Measurements from ENCODE around the gene SUN2. TPM values are rescaled to one million over a fixed set of nuclear protein-coding genes. Genes with fewer than 3 reads are reported as not detected.

The SUN2 gene
- total RNA-seq, 1 experiment from 2014 or later = 55.5 TPM

- Histone ChIP-seq H2AFZ (ENCODE audit: low read length) (no peak overlapping the region), H3K9me2 (replicated peaks; ENCODE audit: low read length) (no peaks in the 10 kb centered on the region), H3K27me3 (ENCODE audit: low read length) (no peaks in the 10 kb centered on the region), H3K4me2 (ENCODE audit: low read length) (no peak overlapping the region), H3K4me1 (ENCODE audit: insufficient read depth, low read length) (peaks cover 2% of the 10 kb centered on the region), H3K9ac (ENCODE audit: low read length) (no peak overlapping the region), H4K20me1 (ENCODE audit: low read length) (no peaks in the 10 kb centered on the region), H3K36me3 (ENCODE audit: low read depth, low read length) (no peaks in the 10 kb centered on the region; the same call in 1 of the 2 replicates), H3K27ac (ENCODE audit: low read length) (no peak overlapping the region), H3F3A (ENCODE audit: low read length, unreplicated experiment) (no peaks in the 10 kb centered on the region), H3K9me3 (ENCODE audit: low read length) (no peaks in the 10 kb centered on the region), H3K79me2 (ENCODE audit: low read length) (peaks cover 3% of the 10 kb centered on the region), H3K4me3 (ENCODE audit: low read length) (no peak overlapping the region)
- intact Hi-C loops (cut with micrococcal nuclease) = no loop called here
- TF ChIP-seq EZH2phosphoT487 (IDR thresholded peaks at IDR 0.05; ENCODE audit: borderline replicate concordance, low read length) (no peak), CTCF (conservative IDR thresholded peaks at IDR 0.05; ENCODE audit: low read depth, low read length) (no peak), EZH2 (IDR thresholded peaks at IDR 0.05; ENCODE audit: low read length, unreplicated experiment) (no peak)
- no peak for DNase-seq
- no TSS peak for BruUV-seq (replicated peaks)
- ChIA-PET POLR2A (ENCODE audit: unreplicated experiment) (no interaction called here), CTCF (no interaction called here)
- no peak for ATAC-seq
Measured at GRCh38 chr22:38748487-38749136, 7.2 kb downstream of the SUN2 start.

GRCh38 chr22:38745676-38746460 is 9.9 kb downstream of the SUN2 start:
- no TSS peak for BruUV-seq (replicated peaks)

More at GRCh38 chr22:38745676-38746460, 9.9 kb downstream of the SUN2 start:
- ChIA-PET CTCF (no interaction called here), POLR2A (ENCODE audit: unreplicated experiment) (no interaction called here)
- intact Hi-C loops (cut with micrococcal nuclease) = no loop called here
- Histone ChIP-seq H2AFZ (ENCODE audit: low read length) (no peak overlapping the region), H3K9ac (ENCODE audit: low read length) (no peak overlapping the region), H3K4me3 (ENCODE audit: low read length) (no peak overlapping the region), H3K27me3 (ENCODE audit: low read length) (no peaks in the 10 kb centered on the region), H3K9me3 (ENCODE audit: low read length) (no peaks in the 10 kb centered on the region), H3K79me2 (ENCODE audit: low read length) (no peaks in the 10 kb centered on the region), H3F3A (ENCODE audit: low read length, unreplicated experiment) (no peaks in the 10 kb centered on the region), H3K27ac (ENCODE audit: low read length) (no peak overlapping the region), H3K9me2 (replicated peaks; ENCODE audit: low read length) (no peaks in the 10 kb centered on the region), H3K4me1 (ENCODE audit: insufficient read depth, low read length) (no peaks in the 10 kb centered on the region), H3K36me3 (ENCODE audit: low read depth, low read length) (no peaks in the 10 kb centered on the region; the same call in 1 of the 2 replicates), H3K4me2 (ENCODE audit: low read length) (no peak overlapping the region), H4K20me1 (ENCODE audit: low read length) (no peaks in the 10 kb centered on the region)
- ATAC-seq (no peak), DNase-seq (no peak)
- no peak for TF ChIP-seq EZH2phosphoT487 (IDR thresholded peaks at IDR 0.05; ENCODE audit: borderline replicate concordance, low read length)
- no peak for TF ChIP-seq CTCF (conservative IDR thresholded peaks at IDR 0.05; ENCODE audit: low read depth, low read length)
- no peak for TF ChIP-seq EZH2 (IDR thresholded peaks at IDR 0.05; ENCODE audit: low read length, unreplicated experiment)

Data from PC-3 (cell line).